Left renal pelvis (tissue), 4 donors: ENCODE results near the gene UROD. TPM values are rescaled to one million over a fixed set of nuclear protein-coding genes. Genes with fewer than 3 reads are reported as not detected.

Source experiments
- DNase-seq, 4 donors: peaks; one replicate each; pipeline ENCODE4 v3.0.0-alpha.2; 2013; ENCODE audit warnings: low read depth in 4 of 4, low spot score in 3 of 4
- polyA plus RNA-seq, 4 donors: library from polyadenylated mRNA; unstranded; fragments of 120-200 nt; gene quantifications; one replicate each; pipeline ENCODE4 v1.2.1, GENCODE V29; 2013; ENCODE audit not compliant: insufficient read length in 4 of 4

The UROD gene
- polyA plus RNA-seq, 4 donors: 101 to 117 (median 104) TPM

DNA sequence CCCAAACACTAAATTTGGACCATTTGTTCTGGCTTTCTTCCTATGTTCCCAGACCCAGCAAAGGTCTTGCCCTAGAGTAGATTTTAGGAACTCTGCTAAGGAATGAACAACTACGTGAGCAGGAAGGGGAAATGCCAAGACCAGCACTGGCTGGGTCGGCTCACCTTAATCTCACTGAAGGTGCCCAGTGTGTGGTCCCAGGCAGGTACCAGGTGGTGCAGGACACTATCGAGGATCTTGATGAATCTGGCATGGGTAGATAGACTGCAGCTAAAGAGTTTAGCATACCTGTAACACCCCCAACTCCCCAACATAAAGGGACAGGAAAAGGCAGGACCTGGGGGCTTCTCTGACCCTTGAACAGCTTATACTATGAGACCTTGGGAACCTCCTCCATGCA lies 4.0 kb upstream of the UROD start:
- DNase-seq: no peak

DNA sequence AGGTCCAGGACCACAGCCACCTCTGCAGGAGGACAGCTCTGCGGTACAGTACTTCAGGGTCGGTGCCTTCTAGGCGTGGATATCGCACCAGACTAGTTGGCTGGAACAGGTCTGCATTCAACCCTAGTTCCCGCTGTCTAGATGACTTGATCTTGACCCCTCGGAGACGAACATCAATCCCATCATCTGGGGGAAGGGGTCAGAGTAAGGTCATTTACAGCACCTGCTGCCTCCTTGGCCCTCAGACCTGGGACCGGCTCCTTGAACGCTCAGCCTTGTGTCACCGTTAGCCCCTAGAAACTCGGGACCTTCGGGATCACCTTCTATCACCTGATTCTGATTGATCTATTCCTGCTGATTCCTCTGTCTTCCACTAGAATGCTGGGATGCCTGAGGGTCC lies 3.5 kb upstream of the UROD start:
- no peak for DNase-seq

DNA sequence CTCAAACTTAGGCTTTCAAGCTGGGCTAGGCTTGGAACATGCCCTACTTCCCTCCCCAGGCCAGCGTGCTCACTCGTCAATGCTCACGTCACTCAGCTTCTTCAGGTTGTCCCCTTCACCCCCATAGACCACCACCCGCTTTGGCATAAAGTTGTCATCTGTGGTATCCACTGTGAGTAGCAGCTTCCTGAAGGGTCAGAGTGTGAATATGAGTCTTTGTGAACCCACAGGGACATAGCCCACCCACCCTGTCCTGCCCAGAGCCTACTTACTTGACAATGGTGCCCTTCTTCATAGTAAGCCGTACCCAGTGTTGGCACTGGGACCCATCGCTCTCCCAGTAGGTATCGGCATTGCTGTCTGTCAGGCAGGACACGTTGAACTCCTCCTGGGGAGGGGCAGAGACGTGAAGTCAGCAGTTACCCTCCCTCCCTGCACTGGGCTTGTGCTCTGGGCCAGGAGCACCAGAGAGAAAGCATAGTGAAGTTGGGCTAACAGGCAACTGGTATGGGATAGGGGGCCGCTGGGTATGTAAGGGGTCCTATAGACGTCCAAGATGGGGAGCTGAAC lies 2.7 kb upstream of the UROD start:
- DNase-seq: no peak

DNA sequence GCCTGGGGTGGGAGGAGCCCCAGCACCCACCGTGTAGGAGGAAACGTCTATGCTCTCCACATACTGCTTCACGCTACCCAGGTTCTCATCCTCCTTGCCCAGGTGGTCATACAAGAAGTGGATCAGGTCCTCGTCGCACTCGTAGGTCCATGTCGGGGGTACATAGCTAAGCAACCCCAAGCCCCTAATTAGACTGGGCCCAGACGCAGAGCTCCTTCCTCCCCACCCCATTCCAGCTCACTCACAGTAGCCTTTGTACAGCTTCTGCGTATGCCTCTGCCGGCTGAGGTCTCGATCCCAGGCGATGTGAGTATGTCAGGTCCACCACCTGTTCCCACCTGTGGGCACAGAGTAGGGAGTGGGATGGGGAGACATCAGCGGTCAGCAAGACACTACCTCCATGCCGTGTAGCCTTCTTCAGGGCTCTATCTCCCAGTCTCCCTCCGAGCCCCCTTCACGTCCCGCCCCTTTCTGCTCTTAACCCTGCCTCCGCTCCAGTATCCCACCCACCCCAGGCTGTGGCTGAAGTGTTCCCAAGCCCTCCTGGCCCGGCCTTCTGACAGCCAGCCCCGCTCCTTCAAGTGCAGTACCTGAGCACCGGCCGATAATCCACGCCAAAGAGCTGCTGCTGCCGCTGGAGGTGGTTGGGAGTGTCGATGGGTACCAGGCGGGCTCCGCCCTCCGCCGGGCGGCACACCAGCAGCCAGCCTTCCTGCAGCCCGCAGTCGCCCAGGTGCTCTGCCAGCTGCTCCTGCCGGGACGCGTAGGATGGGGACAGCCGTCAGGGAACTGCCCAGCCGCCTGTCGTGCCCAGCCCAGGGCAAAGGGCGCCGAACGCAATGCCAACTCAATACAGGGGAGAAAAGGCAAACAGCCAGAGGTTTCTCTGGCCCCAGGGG lies 1.8 kb upstream of the UROD start:
- no peak for DNase-seq

DNA sequence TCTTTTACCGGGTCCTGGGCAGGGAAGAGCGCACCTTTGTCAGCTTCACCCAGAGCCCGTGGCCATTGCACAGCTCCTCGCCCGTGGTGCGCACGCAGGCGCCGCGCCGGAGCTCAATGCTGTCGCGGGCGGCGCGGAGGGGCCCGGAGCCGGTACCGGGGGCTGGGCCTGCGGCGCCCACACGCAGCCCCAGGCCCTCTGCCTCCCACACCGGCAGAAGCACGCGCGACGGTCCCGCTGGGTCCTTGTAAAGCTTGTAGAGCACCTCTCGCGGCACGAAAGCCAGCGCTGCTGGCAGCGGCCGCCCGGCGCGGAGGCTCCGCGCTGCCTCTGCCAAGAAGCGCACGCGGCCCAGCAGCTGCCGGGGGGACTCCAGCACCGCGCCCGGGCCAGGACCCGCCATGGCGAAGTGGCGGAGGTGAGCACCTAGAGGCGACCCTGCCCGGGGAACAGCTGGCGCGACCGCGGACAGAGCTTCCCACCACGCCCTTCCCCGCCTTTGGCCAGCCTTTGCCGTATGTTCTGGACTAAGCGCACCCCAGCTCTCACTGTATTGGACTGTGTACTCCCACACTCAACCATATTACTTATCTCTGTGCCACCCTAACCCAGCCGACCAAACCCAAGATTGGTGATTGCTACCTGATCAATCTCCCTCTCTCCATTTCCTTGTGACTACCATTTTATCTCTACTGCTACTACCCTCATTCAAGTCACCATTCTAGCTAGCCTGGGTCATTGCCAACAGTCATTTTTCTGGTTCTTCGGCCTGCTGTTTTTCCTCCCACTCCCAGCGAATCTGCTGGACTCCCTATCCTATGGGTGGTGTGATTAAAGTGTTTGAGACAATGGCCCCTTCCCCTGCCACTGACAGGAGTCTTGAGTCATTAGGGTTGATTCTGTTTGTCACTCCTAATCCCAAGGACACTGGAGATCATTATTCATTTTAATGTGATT lies 921 bp upstream of the UROD start, which contains the start of gene HECTD3:
Gene HECTD3 (minus strand): TSS at position 470 of the 957 bp plus-strand sequence. CDS start 67 bp downstream, at position 403.
- peak in 3 of 4 donors; percentile 46 to 63 (median 62) for DNase-seq

DNA sequence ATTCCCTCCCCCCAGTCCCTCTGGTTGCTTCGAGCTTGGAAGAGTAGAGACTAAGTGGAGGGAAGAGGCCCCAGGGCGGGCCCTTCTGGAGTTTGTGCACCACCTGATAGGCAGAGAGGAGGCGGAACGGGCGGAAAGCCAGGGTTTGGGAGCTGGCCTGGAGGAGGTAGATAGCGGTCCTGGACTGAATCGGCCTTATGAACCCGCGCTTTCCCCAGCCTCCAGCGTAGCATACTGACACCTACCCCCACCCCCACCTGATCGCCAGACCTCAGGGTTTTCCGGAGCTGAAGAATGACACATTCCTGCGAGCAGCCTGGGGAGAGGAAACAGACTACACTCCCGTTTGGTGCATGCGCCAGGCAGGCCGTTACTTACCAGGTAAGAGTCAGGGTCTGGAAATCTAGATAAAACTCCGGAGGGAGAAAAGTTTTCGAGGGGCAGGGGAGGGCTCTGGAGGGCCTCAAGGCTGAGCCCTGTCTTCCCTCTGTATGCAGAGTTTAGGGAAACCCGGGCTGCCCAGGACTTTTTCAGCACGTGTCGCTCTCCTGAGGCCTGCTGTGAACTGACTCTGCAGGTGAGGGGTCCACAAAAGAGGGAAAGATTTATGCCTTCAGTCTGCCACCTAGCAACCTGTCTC lies 705 bp downstream of the UROD start:
- DNase-seq: no peak

DNA sequence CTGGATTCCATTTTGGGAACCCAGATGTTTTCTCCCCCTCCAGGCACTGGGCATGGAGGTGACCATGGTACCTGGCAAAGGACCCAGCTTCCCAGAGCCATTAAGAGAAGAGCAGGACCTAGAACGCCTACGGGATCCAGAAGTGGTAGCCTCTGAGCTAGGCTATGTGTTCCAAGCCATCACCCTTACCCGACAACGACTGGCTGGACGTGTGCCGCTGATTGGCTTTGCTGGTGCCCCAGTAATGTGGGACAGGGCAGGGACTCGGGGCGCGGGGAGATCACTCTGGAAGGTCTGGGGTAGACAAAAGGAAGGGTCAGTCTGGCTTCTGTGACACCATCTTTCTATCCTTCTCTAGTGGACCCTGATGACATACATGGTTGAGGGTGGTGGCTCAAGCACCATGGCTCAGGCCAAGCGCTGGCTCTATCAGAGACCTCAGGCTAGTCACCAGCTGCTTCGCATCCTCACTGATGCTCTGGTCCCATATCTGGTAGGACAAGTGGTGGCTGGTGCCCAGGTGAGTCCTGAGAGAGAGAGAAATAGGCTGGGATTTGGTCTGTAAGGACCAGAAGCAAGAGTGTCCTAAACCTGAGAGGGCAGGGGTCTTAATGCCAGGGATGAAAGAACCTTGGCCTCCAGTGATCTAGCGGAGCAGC lies 1.6 kb downstream of the UROD start:
- DNase-seq: no peak

DNA sequence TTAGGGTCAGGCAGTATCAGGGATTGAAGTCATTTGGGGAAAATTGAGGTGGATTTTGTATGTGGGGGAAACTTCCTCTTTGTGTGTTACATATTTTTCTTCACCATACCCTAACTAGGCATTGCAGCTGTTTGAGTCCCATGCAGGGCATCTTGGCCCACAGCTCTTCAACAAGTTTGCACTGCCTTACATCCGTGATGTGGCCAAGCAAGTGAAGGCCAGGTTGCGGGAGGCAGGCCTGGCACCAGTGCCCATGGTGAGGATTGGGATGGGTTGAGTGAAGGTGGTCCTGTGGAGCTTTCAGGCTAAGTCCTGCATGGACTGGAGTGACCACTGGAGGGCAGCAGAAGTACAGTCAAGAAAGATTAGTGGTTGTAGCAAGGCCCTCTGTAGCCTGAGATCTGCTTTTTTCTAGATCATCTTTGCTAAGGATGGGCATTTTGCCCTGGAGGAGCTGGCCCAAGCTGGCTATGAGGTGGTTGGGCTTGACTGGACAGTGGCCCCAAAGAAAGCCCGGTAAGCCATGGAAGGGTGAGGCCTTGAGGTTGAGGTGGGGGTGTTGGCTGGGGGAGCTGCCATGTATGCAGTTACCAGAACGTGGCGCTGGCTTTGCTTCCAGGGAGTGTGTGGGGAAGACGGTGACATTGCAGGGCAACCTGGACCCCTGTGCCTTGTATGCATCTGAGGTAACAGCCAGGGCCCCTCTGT lies 2.4 kb downstream of the UROD start:
- DNase-seq: peak; percentile 62 to 73 (median 65)

DNA sequence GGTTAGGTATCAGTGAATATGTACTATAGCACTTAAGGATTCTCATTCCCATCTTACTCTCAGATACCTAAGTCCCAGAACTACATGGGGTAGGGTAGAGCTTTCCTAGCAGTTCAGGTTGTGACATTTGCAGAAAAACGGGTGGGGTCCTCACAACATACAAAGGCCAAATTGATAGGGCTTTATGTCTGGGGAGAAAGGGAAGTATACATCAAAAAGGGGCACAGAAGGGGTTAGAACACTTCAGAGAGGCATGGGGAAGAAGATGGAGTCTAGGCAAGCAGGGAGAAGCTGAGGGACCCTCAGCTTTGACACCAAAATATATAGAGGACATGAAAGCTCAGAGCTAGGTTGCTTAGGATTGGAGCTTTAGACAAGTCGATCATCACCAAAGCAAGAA lies 3.6 kb downstream of the UROD start:
- no peak for DNase-seq

DNA sequence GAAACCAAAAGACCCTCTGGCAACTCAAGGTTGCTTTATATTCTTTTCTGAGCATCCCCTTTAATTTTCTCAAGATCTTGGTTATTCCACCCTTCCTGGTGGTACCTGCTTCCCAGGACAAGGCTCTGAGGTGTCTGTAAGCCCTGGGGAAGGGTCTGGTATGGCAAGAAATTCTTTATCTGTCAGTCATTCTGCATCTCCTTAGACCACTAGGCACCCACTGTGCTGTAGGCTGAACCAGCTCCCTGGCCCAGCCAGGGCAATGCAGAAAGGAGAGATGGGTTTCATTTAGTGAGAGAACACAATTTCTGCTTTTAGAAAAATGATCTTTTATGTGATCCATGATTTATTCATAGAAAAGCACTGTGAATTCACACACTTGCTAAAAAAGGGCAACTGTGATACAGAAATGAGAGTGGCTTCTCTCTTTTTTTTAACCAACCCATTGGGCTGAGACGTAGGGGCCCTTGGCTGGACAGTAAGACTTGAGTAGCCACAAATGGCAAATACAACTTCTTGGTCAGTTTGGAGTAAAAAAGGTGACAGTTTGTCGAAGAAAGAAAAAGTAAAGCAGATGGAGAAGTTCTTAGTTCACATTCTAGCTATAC lies 4.1 kb downstream of the UROD start:
- no peak for DNase-seq

DNA sequence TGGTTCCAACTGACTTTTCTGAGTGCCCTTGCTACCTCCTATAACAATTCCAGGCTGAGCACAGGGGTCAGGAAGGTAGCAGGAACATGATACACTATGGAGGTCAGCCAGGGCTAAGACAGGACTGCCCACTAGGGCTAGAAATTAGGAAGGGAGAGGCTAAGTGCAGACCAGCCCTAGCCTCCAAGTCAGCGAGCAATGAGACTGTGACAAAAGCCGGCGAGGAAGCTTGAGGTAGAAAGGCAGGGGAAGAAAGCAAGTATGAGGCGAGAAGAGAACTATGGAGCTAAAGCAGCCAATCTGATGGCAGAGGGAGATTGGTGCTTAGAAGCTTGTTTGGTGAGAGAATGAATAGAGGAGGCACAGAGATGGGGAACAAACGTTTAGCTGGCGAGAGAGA lies 4.7 kb downstream of the UROD start:
- DNase-seq: no peak

DNA sequence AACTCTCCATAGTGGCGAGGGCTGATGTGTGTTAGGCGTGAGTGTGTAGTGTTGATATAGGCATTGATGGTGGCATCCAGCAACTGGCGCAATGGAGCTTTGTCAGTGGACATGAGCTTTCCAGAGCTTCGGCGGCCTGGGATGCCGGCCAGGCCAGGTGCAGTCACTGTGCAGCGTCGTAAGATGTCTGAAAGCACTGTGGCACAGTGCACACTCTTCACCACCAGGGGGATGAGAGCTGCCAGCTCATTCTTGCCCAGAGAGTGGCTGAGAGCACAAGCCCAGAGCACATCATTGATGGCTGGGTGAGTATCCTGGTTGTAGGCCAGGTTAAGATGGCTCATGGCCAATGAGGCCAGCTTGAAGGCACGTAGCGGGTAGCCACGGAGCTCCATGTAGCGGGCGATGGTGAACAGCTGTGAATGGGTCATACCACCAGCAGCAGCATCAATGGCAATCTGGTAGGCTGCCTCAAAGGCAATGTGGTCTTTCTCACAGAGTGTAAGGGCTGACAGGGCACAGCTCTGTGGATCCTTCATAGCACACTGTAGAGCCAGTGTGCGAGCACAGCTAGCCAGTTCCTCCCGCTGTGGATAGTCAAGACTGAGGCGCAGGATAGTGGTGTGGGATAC lies 6.7 kb downstream of the UROD start:
- no peak for DNase-seq

DNA sequence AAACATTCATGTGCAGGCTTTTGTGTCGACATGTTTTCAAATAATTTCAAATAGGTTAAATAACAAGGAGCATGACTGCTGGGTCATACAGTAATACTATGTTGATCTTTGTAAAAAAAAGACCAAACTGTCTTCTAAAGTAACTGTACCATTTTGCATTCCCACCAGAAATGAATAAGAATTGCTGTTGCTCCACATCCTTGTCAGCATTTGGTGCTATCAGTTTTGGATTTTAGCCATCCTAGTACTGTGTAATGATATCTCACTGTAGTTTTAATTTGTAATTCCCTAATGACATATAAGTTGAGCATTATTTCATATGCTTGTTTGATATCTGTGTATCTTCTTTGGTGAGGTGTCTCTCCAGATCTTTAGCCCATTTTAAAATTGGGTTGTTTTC lies 11.6 kb downstream of the UROD start:
- DNase-seq: no peak

DNA sequence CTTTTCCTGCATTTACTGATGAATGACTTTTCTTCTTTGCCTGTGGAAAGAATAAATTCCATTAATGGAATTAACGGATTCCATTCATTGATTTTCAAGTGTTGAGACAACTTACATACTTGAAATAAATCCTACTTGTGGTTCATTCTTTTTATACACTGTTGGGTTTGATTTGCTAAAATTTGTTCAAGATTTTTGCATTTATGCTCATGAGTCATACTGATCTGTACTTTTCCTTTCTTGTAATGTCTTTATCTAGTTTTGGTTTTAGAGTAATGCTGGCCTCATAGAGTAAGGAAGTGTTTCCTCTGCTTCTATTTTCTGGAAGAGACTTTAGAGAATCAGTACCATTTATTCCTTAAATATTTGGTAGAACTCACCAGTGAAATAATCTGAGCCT lies 14.4 kb downstream of the UROD start:
- DNase-seq: no peak

DNA sequence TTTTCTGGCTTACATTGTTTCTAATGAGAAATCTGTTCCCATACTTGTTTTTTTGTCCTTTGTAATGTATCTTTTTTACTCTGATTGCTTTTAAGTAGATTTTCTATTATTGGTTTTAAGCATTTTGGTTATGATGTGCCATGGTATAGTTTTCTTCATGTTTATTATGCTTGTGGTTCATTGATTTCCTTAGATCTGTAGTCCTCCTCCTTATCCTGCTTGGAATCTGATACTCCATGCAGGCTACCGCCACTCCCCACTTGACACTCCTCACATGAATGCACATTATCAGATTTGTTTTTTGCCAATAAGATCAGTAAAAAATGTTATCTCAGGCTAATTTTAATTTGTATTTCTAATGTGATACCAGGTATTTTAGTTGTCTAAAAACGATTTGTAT lies 20.8 kb downstream of the UROD start:
- DNase-seq: no peak

DNA sequence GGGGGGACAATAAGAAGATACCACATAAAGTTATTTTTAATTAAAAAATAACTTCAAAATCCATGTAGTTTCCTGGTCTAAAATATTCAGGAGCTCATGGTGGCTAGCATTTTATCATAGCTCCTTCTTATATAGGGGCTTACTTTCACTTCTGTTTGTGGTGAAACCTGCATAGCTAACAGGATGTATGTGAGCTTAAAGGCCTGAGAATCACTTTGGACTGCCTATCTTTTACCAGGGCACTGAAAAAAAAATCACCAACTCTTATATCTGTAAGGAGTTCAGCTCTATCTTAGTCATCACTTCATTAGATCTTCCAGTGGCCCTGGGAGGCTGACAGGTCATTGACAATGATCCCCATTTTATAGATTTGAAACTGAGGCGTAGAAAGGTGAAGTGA lies 21.3 kb downstream of the UROD start:
- DNase-seq: no peak

DNA sequence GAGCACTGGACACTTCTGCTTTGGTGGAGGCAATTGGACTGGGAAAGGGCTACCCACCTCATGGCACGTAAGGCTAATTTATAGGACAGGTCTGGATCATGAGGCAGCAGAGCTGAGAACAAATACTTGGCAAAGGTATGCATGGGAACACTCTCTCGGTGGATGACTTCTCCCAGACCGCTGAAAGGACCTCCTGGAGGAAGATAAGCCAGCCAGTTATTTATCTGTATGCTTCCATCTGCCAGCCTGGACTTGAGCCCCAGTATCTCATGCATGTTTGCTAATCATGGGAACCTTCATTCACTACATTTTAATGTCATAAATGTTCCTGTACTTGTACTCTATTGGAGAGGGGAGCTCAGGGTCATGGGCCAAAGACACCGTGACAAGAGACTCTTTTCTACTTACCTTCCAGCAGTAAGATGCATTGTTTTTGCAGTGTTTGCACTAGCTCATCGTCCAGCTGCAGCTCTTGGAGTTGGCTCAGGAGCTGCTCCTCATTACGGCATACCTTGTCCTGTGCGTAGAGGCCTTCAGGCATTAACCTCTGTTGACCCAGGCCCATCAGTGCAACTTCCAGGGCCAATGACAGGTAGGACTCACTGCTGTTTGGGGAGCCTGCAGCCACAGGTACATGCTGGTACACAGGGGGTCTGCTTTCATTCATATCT lies 23.7 kb downstream of the UROD start:
- DNase-seq: no peak

DNA sequence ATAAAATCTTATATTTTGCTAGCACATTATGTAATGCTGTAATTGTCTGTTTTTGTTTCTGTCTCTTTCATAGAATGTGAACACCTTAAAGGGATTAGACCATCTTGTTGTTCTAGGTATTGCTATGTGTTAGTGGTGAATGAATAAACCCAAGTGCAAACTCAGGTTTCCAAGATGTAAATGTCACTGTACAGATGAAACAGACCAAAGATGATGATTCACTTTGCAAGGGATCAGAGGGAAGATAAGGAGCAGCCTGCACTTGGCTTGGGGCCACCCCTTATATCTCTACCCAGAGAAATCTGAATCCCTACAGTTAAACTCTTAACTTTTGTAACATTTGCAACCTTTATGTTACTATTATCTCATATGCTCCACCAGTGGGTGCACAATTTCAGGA lies 25.4 kb downstream of the UROD start:
- no peak for DNase-seq
